ENCODE results near the gene ESPN.

DNA sequence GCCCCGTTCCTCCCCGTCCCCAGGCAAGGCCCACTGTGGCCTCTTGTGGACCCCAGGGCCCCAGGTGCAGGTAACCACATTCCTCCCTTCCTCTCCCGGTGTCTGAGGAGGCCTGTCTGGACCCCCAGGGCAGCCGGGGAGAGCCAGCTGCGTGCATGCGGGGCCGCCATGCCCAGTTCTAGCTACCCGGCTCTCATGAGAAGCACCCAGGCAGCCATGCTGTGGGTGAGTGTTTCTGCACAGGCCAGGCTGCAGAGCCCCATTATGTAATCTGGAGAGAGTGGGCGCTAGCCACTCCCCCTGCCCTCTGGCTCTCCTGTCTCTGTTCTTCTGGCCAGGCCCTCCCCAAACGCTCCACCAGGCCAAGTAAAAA lies 85.3 kb downstream of the ESPN start:
- TF ChIP-seq RARB (CRISPR knock-in tag; IDR thresholded peaks at IDR 0.05): no peak
- TF ChIP-seq ZFP3 (CRISPR knock-in tag; IDR thresholded peaks at IDR 0.05): no peak
- no peak for TF ChIP-seq ISL1 (CRISPR knock-in tag; IDR thresholded peaks at IDR 0.05)
- TF ChIP-seq, protein P1, sequence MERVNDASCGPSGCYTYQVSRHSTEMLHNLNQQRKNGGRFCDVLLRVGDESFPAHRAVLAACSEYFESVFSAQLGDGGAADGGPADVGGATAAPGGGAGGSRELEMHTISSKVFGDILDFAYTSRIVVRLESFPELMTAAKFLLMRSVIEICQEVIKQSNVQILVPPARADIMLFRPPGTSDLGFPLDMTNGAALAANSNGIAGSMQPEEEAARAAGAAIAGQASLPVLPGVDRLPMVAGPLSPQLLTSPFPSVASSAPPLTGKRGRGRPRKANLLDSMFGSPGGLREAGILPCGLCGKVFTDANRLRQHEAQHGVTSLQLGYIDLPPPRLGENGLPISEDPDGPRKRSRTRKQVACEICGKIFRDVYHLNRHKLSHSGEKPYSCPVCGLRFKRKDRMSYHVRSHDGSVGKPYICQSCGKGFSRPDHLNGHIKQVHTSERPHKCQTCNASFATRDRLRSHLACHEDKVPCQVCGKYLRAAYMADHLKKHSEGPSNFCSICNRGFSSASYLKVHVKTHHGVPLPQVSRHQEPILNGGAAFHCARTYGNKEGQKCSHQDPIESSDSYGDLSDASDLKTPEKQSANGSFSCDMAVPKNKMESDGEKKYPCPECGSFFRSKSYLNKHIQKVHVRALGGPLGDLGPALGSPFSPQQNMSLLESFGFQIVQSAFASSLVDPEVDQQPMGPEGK (CRISPR knock-in tag; IDR thresholded peaks at IDR 0.05; ENCODE audit: borderline replicate concordance): no peak
- TF ChIP-seq GLIS3 (CRISPR knock-in tag; IDR thresholded peaks at IDR 0.05): no peak
- TF ChIP-seq ZFP30 (CRISPR knock-in tag; IDR thresholded peaks at IDR 0.05): no peak
- no peak for TF ChIP-seq ARNTL (CRISPR knock-in tag; IDR thresholded peaks at IDR 0.05; ENCODE audit: borderline replicate concordance, low read depth)
